IPS-NIHi11 (cell line): ENCODE measurements around the gene SF3B2.
"Not testable (repeated sequence)": the region's sequence is repeated elsewhere in the genome, so short reads cannot be mapped to it uniquely, and the experiment has no call there.

ENCODE experiments used
- DNase-seq: peaks from one replicate; pipeline ENCODE4 v3.0.0; 2012; ENCODE audit warnings: mixed read lengths, low spot score

Gene SF3B2

DNA sequence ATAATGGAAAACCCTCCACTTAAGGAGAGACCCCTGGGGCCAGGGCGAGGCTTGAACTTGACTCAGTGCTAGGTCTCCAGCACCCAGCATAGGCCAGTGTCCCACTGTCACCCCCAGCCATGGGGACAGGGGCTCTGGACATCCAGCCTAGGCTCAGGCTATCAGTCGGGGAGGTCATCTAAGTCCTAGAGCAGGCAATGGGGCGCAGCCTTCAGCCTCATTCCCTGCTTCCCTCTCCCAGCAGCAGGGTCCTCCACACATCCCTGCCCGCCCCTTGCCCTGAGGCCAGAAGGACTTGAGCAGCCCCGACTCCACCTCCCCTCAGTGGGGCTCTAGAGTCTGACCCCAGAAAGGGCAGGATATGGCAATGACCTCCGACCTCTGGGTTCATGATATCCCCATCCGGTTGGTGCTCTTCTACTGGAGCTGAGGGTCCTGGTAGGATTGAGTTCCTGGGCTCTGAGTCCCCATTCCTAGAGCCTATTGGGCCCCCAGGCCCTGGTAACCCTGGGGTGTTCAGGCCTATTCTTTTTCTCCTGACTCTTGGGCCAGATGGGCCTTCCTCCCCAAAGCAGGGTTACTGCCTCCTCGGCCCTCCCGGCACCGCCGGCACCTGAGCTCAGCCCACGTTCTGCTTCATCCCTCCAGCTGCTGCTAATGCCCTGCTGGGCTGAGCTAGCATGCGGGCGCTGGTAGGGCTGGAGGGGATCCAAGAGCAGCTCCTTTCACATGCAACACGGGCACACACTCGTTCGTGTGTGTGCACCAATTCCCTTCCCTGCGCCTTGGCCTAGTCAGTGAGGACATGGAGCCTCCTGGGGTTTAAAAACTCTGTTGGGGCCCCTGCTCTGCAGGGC is 36.0 kb upstream of the SF3B2 start:
- no peak for DNase-seq

DNA sequence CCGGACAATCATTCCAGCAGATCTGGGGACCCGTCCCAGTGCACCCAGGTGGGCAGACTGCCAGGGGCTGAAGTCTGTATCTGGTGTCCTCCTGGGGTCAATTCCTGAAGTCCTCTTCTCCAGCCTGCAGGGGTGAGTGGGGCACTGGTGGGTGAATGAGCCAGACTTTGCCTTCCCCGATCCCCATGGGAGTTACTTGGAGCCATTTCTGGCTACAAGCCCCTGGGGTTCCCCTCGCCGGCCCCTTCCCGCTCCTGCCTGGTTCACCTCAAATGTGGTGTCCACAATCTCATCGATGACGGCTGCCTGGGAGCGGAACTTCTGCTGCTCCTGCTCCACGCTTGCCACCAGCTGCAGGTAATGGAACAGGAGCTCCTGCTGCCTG is 35.4 kb upstream of the SF3B2 start:
- no peak for DNase-seq

DNA sequence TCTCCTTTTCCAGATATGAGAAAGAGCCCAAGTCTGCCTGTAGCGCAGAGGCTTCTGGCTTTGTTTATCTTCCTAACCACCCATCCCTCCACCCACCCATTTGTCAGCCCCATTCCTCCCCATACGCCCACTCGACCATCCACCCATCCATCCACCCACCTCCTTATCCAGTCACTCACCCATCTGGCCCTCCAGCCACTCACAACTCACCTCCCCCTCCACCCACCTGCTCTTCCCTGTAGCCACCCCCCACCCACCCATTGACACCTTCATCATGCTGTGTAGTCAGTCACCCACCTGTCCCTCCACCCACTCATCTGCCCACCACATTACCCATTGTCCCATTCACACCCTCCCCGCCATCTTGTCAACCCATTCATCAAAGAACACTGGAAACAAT is 34.8 kb upstream of the SF3B2 start:
- no peak for DNase-seq

DNA sequence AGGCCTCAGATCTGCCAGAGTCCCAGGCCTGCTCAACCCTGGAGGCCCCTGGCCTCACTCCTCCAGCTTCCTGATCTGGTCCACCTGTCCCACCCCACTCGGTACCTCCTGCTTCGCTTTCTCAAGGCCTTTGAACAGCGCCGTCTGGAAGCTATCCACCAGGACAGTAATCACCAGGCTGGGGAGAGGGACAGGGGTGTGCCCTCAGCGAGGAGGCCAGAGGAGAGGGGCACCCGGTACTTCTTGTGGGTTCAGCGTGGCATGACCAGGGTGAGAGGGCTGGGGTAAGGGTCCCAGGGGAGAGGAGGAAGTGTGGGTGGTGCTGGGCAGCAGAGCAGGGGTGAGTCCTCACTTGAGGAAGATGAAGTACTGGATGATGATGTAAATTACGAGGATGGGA is 32.0 kb upstream of the SF3B2 start:
- no peak for DNase-seq

DNA sequence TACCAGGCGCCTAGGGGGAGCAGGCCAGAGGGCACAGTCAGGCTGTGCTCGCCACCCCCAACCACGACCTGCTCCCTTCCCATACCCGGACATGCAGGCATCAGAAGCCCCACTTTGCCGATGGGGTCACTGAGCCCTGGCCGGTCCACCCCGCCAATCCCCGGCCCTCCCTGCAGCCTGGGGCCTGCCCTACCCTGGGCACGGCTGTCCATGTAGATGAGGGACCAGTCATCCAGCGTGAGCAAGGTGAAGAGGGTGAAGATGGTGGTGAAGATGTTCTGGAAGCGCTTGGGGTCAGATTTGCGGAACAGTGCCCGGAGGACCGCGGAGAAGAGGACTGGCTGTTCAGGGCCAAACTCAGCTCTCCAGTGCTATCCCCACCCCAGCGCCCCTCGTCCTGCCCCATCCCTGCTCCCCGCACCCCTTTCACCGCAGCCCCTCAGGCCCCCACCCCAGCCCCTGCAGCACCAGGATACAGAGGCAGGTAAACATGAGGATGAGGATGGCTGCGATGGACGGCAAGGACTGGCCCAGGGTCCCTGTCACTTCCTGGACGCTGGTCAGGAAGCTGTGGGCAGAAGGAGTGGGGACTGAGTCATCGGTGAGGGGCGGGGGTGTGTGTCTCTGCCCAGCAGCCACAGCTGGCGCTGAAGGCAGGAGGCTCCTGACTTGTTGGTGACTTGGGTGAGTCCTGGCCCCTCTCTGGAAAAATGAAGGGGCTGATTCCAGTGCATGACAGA is 31.4 kb upstream of the SF3B2 start:
- no peak for DNase-seq

DNA sequence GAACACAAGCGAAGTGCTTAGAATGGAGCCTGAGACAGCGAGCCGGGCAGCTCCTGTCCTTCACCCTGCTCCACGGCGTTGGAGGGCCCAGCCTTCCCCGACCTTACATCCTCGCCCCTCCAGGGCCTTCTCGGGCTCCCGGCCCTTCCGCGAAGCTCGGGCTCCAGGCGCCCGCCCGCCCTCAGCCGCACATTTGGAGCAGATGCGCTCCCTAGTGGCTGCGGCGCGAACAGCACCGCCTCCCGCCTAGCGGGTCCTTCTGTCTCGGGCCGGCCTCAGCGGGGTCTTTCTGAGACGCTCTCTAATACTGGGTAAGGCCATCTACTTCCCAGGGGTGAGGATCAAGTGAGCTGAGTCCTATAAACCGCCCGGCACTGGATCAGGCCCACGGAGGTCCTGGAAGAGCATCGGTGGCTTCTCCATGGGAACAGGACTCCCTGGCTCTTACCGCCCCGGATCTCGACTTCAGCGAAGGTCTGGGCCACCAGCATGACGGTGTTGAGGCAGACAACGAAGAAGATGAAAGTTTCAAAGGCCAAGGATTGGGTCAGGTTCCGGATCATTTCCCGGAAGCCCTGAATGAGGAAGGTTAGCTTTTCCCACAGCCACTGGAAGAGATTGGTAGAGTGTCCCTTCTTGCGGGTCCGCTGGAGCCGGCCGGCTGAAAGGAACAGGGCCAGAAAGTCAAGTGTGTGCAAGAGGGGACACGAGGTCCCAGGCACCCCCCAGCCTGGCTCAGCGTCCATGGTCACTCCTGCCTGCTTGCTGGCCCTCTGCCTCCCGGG is 29.6 kb upstream of the SF3B2 start:
- peak; percentile 98 for DNase-seq

DNA sequence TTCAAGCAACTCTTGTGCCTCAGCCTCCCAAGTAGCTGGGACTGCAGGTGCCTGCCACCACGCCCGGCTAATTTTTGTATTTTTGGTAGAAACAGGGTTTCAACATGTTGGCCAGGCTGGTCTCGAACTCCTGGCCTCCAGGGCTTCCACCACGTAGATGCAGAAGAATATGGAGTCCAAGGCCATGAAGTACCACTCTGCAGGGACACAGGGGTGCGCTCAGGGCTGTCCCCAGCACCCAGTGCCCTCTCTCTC is 29.1 kb upstream of the SF3B2 start:
- not testable (repeated sequence) for DNase-seq

DNA sequence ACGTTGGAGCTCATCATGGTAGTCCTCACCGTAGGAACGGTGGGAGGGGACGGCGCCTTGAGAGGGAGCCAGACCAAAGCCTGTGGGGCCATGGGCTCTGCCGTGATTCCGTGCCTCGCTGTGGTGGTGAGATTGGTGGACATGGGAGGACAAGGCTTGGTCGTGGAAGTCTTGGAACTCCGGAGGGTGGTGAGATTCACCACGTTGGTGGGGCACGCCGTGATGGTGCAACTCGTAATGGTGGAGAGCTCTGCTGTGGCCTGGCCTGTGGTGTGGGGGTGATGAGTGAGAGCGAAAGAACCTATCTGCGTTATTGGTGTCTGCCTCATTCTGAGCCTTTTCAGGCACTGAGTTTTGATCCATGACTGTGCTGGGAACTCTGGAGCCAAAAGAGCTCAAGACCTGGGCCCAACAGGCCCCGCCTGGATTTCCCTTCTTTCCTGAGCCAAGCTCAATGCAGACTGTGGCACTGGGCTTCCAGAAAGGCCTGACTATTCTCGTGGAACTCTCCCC is 26.1 kb upstream of the SF3B2 start, which contains the start of gene CATSPER1:
Gene CATSPER1 (minus strand): TSS at position 463 of the 513 bp plus-strand sequence. CDS start 100 bp downstream, at position 363.
- DNase-seq, result no peak

DNA sequence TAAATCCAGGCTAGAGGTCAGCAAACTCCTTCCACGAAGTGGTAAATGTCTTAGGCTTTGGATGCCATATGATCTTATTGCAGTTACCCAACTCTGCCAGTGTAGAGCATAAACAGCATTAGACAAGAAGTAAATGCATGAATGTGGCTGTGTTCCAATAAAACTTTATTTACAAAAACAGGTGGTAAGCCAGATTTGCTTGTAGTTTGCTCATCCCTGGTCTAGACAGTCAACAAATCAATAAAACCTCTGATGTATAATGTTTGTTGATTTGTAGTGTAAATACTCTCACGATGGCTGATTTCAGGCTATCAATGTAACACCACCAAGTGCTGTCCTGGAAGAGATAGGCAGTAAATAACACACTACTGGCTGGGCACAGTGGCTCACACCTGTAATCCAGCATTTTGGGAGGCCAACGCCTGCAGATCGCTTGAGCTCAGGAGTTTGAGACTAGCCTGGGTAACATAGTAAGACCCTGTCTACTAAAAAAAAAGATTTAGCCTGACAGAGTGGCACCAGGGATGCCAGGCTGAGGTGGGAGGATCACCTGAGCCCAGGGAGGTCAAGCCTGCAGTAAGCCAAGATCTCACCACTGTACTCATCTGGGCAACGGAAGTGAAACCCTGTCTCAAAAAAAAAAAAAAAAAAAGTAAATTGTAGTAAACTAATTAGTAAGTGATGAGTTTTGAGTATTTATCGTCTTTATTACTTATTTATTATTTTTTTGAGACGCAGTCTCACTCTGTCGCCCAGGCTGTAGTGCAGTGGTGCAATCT is 19.0 kb upstream of the SF3B2 start:
- DNase-seq, result no peak

DNA sequence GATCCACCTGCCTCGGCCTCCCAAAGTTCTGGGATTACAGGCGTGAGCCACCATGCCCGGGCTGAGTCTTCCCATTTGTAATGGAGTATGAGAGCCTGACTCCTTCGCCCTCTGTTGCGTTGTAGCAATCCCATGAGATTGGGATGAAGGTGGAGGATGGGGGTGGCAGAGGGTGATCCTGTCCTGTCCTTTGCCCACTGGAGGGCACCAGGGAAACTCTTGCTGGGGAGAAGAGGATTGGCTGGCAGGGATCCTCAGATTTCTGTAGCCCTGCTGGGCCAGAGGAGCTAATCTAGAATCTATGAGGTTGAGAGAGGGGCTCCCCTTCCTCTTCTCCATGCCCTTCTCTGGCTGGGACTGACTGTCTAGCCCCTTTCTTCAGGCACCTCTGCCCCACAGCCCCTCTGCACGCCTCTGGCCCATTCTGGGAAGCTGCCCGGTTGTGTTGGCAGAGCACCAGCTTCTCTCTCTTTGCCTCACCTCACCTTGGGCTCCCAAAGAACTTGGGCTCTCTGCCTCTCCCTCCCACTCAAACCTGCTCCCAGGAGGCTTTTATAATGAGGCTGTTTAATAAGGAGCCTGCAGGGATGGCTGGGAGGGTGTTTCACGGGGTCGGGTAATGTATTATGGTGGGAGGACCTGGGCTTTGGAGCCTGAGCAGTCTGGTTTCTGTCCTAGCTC is 16.4 kb upstream of the SF3B2 start:
- DNase-seq, result no peak

DNA sequence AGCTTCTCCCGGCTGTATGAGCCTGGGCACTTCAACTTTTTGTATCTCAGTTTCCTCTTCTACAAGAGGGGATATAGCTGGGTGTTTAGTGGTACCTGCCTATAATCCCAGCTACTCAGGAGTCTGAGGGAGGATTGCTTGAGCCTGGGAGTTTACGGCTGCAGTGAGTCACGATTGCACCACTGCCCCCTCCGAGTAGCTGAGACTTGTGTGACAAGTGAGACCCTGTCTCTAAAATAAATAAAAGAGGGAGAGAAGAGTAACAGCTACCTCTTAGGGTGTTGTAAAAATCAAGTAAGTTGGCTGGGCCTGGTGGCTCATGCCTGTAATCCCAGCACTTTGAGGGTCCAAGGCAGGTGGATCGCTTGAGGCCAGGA is 15.8 kb upstream of the SF3B2 start:
- DNase-seq, result no peak

DNA sequence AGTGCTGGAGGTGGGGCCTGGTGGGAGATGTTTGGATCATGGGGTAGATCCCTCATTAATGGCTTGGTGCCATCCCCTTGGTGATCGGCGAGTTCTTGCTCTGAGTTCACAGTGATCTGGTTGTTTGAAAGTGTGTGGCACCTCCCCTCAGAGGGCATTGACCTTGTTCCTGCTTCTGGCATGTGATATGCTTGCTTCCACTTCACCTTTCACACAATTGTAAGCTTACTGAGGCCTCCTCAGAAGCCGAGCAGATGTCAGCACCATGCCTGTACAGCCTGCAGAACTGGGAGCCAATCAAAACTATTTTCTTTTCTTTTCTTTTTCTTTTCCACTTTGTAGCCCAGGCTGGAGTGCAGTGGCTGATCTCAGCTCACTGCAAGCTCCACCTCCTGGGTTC is 14.8 kb upstream of the SF3B2 start:
- DNase-seq, result no peak

DNA sequence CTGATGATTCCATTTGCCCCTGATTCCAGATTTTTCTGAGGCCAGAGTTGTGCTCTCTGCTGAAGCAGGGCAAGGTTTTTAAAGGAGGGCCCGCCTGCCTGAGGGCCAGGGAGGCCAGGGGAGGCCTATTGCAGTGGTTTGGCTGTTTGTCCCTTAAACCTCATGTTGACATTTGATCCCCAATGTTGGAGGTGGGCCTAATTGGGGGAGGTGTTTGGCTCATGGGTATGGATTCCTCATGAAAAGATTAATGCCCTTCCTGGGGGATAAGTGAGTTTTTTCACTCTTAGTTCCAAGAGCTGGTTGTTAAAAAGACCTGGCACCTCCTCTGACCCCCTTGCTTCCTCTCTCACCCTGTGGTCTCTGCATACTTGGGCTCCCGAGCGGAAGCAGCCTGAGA is 12.4 kb upstream of the SF3B2 start:
- no peak for DNase-seq

DNA sequence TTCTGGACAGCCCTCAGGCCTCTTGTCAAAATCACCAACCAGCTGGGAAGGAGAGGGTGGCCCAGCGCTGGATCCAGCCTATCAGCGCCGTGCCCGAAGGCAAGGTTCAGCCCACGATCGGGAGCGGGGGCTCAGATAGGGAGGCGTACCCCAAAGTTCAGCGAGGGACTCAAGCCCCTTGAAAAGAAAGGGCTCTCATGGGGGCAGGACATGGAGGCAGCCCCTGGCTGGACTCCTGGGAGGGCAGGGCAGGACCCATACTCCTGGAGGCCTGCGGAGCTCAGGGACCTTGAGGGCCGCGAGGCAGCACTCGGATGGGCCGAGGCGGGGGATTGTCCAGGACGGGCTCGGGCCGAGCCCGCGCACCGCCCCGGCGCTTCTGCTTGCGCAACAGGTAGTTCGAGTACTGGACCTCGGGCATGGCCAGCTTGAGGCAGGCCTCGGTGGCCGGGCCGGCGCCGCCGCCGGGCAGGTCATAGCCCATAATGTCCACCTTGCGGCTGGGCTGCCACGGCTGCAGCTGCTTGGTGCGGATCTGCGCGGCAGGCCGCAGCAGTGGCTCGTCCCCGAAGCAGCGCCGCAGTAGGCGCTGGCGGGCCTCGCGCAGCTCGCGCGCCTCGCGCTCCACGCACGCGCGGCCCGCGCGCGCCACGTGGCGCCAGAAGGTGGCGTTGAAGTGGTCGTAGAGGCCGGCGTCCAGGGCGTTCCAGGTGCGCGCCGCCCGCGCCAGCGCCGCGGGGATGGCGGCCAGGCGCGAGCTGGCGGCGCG is 9.8 kb upstream of the SF3B2 start:
- DNase-seq, result no peak

DNA sequence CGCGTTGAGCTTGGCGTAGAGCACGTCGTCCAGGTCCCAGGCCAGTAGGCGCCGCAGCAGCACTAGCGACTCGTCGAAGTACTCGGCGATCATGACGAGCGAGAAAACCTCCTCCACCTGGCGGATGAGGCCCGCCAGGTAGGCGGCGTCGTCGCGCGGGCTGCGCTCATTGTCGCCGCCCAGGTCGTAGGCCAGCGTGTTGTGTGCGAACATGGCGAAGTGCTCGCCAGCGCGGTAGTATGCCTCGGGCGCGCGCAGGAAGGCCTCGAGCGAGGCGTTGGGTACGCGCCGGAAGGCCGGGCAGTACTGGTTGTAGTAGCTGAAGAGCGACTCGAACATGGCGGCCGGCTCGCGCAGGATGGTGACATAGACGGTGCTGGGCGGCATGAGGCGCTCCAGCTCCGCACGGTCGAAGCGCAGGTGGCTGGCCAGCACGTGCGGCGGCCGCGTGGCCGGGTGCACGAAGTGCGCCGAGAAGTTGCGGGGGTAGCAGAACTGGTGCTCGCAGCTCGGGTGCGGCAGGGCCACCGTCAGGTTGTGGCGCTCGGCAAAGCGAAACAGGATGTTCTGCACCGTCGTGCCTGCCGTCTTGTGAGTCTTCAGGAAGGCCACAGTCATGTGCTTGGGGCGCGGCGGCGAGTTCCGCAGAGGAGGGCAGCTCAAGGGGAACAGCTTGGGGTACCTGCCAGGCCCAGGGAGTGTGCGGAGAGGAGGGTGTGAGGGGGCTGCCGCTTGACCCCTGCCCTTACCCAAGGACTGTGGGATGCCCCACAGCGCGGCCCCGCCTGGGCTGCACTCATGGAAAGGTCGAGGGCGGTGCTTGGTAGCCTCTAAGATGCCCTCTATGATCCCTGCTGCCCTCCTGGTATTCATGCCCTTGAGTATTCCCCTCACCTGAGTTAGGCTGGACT is 8.9 kb upstream of the SF3B2 start:
- no peak for DNase-seq

DNA sequence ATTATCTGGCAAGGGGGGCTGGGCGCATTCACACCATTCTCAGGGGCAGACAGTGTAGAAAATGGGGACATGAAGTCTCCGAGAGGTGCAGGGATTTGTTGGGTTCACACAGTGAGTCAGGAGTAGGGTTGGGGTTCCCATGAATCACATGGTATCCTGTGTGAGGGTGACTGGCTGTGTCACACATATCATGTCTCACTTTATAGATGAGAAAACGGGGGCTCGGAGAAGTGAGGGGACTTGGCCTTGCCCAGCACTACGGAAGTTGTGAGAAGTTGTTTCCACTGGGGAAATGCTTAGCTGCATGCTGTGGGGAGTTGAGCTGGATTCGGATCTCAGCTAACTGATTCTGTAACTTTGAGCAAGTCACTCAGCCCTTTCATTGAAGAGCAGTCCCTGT is 7.4 kb upstream of the SF3B2 start:
- DNase-seq, result no peak

DNA sequence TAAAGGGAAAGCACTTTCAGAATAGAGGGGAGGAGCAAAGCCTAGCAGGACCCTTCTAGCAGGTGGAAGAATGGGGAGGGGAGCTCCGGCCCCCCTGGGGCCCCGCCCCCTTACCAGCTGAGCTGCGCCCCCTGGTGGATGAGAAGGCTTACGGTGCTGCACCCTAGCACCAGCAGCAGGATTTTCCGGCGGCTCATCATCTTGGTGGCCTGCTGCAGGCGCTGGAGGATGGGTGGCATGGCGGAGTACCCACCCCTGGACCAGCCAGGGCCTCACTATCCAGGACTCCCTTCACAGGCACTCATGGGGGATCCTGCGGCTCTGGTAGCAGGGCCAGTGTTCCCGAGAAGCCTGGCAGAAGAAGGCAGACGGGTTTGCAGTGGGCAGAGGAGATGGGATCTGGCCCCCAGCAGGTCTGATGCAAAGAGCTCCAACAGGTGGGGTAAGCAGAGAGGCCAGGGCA is 7.0 kb upstream of the SF3B2 start:
- DNase-seq, result peak; percentile 94

DNA sequence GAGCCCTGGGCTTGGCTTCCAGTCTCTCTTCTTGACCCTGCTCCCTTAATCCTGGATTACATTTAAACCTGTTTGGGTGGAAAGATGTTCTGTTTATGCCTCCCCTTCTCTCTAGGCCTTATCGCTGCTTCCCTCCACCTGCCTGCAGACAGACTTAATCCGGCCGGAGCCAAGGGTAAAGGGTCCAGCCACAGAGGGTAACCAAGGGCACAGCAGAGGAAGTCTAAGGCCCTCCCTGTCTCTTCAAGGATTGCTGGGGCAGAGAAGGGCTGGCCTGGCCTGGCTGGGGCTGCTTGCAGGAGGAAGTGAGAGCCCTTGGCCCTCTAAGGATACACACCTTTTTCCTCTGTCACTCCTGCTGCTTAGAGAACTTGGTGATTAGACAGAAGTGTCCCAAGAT is 5.3 kb upstream of the SF3B2 start:
- DNase-seq, result no peak
